Measurements from ENCODE around the gene BYSL. TPM values are rescaled to one million over a fixed set of nuclear protein-coding genes. Genes with fewer than 3 reads are reported as not detected.

The BYSL gene
- total and polyA plus RNA-seq, 9 of the 15 experiments (the other 6 are each of a cell fraction or from before 2014, with no cell fraction given), result 22.2 to 92.3 (median 53.4) TPM

- TF ChIP-seq PBX2 (CRISPR knock-in tag; IDR thresholded peaks at IDR 0.05; ENCODE audit: low read depth), result no peak
- TF ChIP-seq PBX2 (tag; conservative IDR thresholded peaks at IDR 0.05; ENCODE audit: low read depth), result no peak
- TF ChIP-seq ZFP91 (CRISPR knock-in tag; IDR thresholded peaks at IDR 0.05), result peak; percentile 96
- TF ChIP-seq ZNF143 (CRISPR knock-in tag; IDR thresholded peaks at IDR 0.05), result no peak
- no peak for TF ChIP-seq BCL6 (CRISPR knock-in tag; IDR thresholded peaks at IDR 0.05)
- TF ChIP-seq ZNF253 (CRISPR knock-in tag; conservative IDR thresholded peaks at IDR 0.05), result no peak
- TF ChIP-seq ZNF76 (CRISPR knock-in tag; IDR thresholded peaks at IDR 0.05; ENCODE audit: borderline replicate concordance), result no peak
- TF ChIP-seq, protein P1, sequence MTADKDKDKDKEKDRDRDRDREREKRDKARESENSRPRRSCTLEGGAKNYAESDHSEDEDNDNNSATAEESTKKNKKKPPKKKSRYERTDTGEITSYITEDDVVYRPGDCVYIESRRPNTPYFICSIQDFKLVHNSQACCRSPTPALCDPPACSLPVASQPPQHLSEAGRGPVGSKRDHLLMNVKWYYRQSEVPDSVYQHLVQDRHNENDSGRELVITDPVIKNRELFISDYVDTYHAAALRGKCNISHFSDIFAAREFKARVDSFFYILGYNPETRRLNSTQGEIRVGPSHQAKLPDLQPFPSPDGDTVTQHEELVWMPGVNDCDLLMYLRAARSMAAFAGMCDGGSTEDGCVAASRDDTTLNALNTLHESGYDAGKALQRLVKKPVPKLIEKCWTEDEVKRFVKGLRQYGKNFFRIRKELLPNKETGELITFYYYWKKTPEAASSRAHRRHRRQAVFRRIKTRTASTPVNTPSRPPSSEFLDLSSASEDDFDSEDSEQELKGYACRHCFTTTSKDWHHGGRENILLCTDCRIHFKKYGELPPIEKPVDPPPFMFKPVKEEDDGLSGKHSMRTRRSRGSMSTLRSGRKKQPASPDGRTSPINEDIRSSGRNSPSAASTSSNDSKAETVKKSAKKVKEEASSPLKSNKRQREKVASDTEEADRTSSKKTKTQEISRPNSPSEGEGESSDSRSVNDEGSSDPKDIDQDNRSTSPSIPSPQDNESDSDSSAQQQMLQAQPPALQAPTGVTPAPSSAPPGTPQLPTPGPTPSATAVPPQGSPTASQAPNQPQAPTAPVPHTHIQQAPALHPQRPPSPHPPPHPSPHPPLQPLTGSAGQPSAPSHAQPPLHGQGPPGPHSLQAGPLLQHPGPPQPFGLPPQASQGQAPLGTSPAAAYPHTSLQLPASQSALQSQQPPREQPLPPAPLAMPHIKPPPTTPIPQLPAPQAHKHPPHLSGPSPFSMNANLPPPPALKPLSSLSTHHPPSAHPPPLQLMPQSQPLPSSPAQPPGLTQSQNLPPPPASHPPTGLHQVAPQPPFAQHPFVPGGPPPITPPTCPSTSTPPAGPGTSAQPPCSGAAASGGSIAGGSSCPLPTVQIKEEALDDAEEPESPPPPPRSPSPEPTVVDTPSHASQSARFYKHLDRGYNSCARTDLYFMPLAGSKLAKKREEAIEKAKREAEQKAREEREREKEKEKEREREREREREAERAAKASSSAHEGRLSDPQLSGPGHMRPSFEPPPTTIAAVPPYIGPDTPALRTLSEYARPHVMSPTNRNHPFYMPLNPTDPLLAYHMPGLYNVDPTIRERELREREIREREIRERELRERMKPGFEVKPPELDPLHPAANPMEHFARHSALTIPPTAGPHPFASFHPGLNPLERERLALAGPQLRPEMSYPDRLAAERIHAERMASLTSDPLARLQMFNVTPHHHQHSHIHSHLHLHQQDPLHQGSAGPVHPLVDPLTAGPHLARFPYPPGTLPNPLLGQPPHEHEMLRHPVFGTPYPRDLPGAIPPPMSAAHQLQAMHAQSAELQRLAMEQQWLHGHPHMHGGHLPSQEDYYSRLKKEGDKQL (CRISPR knock-in tag; IDR thresholded peaks at IDR 0.05; ENCODE audit: borderline replicate concordance), result no peak
- no peak for TF ChIP-seq YBX1 (IDR thresholded peaks at IDR 0.05)
- TF ChIP-seq, protein P2, sequence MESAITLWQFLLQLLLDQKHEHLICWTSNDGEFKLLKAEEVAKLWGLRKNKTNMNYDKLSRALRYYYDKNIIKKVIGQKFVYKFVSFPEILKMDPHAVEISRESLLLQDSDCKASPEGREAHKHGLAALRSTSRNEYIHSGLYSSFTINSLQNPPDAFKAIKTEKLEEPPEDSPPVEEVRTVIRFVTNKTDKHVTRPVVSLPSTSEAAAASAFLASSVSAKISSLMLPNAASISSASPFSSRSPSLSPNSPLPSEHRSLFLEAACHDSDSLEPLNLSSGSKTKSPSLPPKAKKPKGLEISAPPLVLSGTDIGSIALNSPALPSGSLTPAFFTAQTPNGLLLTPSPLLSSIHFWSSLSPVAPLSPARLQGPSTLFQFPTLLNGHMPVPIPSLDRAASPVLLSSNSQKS (CRISPR knock-in tag; IDR thresholded peaks at IDR 0.05), result no peak
- no peak for TF ChIP-seq ZNF311 (CRISPR knock-in tag; IDR thresholded peaks at IDR 0.05)
- no peak for TF ChIP-seq PHF20 (IDR thresholded peaks at IDR 0.05; ENCODE audit: partially characterized antibody)
- TF ChIP-seq FOXM1 (IDR thresholded peaks at IDR 0.05; ENCODE audit: low read depth), result peak; percentile 61; the same call in 1 of the 2 replicates
- TF ChIP-seq FOXM1 (CRISPR knock-in tag; IDR thresholded peaks at IDR 0.05; ENCODE audit: low read depth), result no peak
- peak; percentile 58 for TF ChIP-seq CEBPB (tag; IDR thresholded peaks at IDR 0.05)
- no peak for TF ChIP-seq PHB (CRISPR knock-in tag; IDR thresholded peaks at IDR 0.05)
- no peak for TF ChIP-seq ZNF561 (CRISPR knock-in tag; conservative IDR thresholded peaks at IDR 0.05)
- TF ChIP-seq MTA1 (IDR thresholded peaks at IDR 0.05; ENCODE audit: borderline replicate concordance), result peak; percentile 21; the same call in 1 of the 2 replicates
These were observed 25.7 kb upstream of the BYSL start, which contains the start of gene USP49 (continued) for GRCh38 chr6:41895300-41896233.
